ENCODE data around the gene KLF6. TPM values are rescaled to one million over a fixed set of nuclear protein-coding genes. Genes with fewer than 3 reads are reported as not detected.
A peak's percentile ranks its signal among the peaks of the same experiment; 100 is the strongest.

Gene KLF6
- 56.1 TPM for polyA plus RNA-seq (2012; ENCODE audit: insufficient read depth, insufficient read length, low read depth)

DNA sequence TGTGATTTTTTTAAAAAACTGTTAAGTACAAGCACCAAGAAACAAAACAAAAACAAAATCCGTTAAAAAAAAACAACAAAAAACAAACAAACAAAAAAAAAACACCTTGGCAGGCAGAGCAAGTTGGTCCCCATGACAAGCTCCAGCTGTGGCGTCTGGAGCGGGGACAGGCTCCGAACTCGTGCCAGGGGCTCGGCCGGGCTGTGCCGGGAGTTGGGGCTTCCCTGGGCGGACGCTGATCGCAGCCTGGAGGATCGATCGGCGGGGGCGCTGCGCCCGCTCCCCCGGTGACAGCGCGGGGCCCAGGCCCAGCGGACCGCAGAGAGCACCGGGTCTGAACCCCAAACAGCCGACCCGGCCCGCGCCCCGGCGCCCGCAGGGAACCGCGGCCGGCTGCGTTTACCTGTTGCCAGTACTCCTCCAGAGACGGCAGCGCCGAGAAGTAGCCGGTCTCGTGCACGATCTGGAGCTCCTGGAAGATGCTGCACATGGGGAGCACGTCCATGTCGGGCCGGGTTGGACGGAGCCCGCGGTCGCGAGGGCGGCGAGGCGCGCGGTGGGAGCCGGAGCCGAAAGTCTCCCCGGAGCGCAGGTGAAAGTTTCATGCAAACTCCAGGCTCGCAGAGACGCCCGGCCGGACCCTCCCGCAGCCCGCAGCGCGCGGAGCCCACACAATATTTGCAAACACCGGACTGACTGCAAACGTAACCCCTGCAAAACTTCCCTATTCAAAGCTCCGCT, at the start of gene KLF6:
Gene KLF6 (minus strand): TSS at position 700 of the 741 bp plus-strand sequence. CDS start 195 bp downstream, at position 505.
- DNase-seq = peak; percentile 35
- Histone ChIP-seq H3K36me3 (peaks cover 47% of the 10 kb centered on the region), H3K9me3 (no peaks in the 10 kb centered on the region), H3K4me3 (ENCODE audit: low read depth, low read length) (peak within 1 kb of the TSS; percentile 99), H3K4me1 (peaks cover 5% of the 10 kb centered on the region; the same call in 1 of the 2 replicates), H3K27me3 (no peaks in the 10 kb centered on the region)
- TF ChIP-seq, protein P1, sequence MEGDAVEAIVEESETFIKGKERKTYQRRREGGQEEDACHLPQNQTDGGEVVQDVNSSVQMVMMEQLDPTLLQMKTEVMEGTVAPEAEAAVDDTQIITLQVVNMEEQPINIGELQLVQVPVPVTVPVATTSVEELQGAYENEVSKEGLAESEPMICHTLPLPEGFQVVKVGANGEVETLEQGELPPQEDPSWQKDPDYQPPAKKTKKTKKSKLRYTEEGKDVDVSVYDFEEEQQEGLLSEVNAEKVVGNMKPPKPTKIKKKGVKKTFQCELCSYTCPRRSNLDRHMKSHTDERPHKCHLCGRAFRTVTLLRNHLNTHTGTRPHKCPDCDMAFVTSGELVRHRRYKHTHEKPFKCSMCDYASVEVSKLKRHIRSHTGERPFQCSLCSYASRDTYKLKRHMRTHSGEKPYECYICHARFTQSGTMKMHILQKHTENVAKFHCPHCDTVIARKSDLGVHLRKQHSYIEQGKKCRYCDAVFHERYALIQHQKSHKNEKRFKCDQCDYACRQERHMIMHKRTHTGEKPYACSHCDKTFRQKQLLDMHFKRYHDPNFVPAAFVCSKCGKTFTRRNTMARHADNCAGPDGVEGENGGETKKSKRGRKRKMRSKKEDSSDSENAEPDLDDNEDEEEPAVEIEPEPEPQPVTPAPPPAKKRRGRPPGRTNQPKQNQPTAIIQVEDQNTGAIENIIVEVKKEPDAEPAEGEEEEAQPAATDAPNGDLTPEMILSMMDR (IDR thresholded peaks at IDR 0.05; ENCODE audit: low read depth, low read length) = no peak

DNA sequence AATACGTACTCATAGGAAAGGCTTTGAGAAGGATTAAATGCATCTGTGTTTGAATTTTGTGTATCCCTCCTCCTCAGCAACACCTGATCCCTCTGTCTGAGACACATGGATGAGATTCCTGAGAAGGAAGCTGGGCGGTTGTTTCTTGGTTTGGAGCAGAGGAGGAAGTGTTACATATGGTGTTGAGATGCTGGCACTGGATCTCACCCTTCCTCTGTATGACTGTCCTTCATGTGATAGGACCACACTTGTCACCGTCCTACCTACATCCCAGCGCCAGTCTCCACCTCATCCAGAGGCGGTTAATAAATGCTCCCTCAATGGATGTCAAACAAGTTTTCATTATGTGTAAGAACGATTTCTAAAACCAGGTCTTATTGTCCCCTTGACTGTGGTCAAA, 49.4 kb upstream of the KLF6 start:
- Histone ChIP-seq H3K9me3 (no peaks in the 10 kb centered on the region), H3K4me3 (ENCODE audit: low read depth, low read length) (no peak overlapping the region), H3K27me3 (no peaks in the 10 kb centered on the region), H3K36me3 (no peaks in the 10 kb centered on the region), H3K4me1 (peaks cover 22% of the 10 kb centered on the region)
- TF ChIP-seq, protein P1 (IDR thresholded peaks at IDR 0.05; ENCODE audit: low read depth, low read length) = no peak
- DNase-seq = no peak

DNA sequence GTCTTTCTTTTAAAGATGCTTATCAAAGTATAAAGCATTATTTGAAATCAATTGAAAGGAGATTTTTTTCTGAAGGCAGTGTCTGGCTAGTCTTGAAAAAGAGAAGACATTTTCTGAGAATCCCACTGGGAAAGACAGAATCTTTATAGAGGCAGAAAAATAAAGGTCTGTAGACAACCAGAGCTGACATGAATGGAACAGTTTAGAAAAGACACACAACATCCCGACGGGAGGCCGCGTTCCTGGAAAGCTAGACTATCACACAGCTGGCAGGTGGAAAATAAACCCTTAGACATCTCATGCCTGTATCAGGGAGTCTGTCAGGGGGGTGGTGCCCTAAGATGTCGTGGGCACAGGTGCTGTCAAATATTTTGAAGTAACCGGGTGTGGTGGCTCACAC, 48.0 kb upstream of the KLF6 start:
- TF ChIP-seq, protein P1 (IDR thresholded peaks at IDR 0.05; ENCODE audit: low read depth, low read length) = no peak
- Histone ChIP-seq H3K27me3 (no peaks in the 10 kb centered on the region), H3K4me1 (peaks cover 16% of the 10 kb centered on the region), H3K4me3 (ENCODE audit: low read depth, low read length) (no peak overlapping the region), H3K36me3 (no peaks in the 10 kb centered on the region), H3K9me3 (no peaks in the 10 kb centered on the region)
- no peak for DNase-seq

DNA sequence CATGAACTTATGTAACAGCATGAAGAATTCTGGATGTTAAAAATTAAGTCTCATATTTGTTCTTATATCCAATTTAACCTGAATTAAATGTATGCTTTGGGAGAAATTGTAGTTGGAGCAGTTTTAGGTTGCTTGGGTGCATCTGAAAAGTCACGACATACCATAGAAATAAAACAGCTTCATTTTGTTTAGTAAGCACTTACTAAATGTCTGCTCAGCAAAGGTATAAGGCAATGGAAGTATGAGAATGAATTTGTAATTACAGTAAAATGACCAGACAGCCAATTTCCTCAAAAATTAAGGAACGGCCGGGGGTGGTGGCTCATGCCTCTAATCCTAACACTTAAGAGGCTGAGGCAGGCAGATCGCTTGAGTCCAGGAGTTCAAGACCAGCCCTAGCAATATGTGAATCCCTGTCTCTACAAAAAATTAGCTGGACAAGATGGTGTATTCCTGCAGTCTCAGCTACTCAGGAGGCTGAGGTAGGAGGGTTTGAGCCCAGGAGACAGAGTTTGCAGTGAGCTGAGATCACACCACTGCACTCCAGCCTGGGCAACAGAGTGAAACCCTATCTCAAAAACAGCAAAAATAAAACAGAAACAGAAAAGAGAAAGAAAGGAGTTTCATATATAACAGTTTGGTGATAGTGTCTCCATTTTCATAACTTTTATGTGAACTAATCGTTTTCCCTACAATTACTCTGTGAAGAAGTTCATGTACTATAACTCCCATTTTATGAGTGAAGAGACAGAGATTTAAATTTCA, 47.2 kb upstream of the KLF6 start:
- Histone ChIP-seq H3K4me3 (ENCODE audit: low read depth, low read length) (no peak overlapping the region), H3K27me3 (no peaks in the 10 kb centered on the region), H3K36me3 (no peaks in the 10 kb centered on the region), H3K9me3 (no peaks in the 10 kb centered on the region), H3K4me1 (peaks cover 13% of the 10 kb centered on the region)
- TF ChIP-seq, protein P1 (IDR thresholded peaks at IDR 0.05; ENCODE audit: low read depth, low read length) = no peak
- DNase-seq = no peak

DNA sequence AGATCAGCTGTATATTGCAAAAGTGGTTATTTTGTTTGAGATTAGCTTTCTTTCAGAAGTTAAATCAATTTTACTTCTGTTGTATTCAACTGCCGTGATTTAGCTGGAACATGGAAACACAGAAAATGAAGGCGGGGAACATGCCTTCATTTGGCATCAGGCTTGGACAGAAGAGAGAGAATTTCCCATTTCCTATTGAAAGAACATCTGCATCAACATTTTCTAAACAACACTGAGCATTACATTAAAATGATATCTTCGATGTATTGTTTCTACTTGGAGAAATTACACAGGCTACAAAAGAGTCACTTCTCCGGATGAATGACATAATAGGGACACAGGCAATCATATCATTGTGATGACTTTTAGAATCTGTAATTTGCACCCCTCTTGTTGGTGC, 46.6 kb upstream of the KLF6 start:
- Histone ChIP-seq H3K36me3 (no peaks in the 10 kb centered on the region), H3K4me1 (peaks cover 7% of the 10 kb centered on the region), H3K9me3 (no peaks in the 10 kb centered on the region), H3K4me3 (ENCODE audit: low read depth, low read length) (no peak overlapping the region), H3K27me3 (no peaks in the 10 kb centered on the region)
- TF ChIP-seq, protein P1 (IDR thresholded peaks at IDR 0.05; ENCODE audit: low read depth, low read length) = no peak
- no peak for DNase-seq

Measured in BE2C (cell line).